ENCODE measurements around the gene PTGIS. TPM values are rescaled to one million over a fixed set of nuclear protein-coding genes. Genes with fewer than 3 reads are reported as not detected.

Gene PTGIS
- total RNA-seq, 1 experiment from 2014 or later = 0.57 TPM

GRCh38 chr20:49595811-49596561 lies 28.0 kb upstream of the PTGIS start:
- peak; percentile 89 for DNase-seq (ENCODE audit: low read depth)

- no peak for DNase-seq (ENCODE audit: low read depth)
Observed at GRCh38 chr20:49595346-49595745, 27.4 kb upstream of the PTGIS start.

GRCh38 chr20:49594931-49595315 lies 27.0 kb upstream of the PTGIS start:
- DNase-seq (ENCODE audit: low read depth) = no peak

- DNase-seq (ENCODE audit: low read depth) = peak; percentile 51
Observed at GRCh38 chr20:49594143-49594930, 26.4 kb upstream of the PTGIS start.

GRCh38 chr20:49593466-49594142 lies 25.7 kb upstream of the PTGIS start:
- no peak for DNase-seq (ENCODE audit: low read depth)

GRCh38 chr20:49592120-49592519 lies 24.2 kb upstream of the PTGIS start:
- no peak for DNase-seq (ENCODE audit: low read depth)

- DNase-seq (ENCODE audit: low read depth) = no peak
Observed at GRCh38 chr20:49591217-49591865, 23.4 kb upstream of the PTGIS start.

GRCh38 chr20:49590163-49591017 lies 22.5 kb upstream of the PTGIS start:
- DNase-seq (ENCODE audit: low read depth) = no peak

- DNase-seq (ENCODE audit: low read depth) = no peak
Observed at GRCh38 chr20:49589747-49590146, 21.8 kb upstream of the PTGIS start.

- DNase-seq (ENCODE audit: low read depth) = no peak
Observed at GRCh38 chr20:49587111-49587570, 19.2 kb upstream of the PTGIS start.

GRCh38 chr20:49585585-49586245 lies 17.8 kb upstream of the PTGIS start:
- DNase-seq (ENCODE audit: low read depth) = no peak

GRCh38 chr20:49584418-49585382 lies 16.8 kb upstream of the PTGIS start:
- DNase-seq (ENCODE audit: low read depth) = no peak

- DNase-seq (ENCODE audit: low read depth) = peak; percentile 73
Observed at GRCh38 chr20:49583669-49584417, 15.9 kb upstream of the PTGIS start.

- no peak for DNase-seq (ENCODE audit: low read depth)
Observed at GRCh38 chr20:49583343-49583668, 15.4 kb upstream of the PTGIS start.

- no peak for DNase-seq (ENCODE audit: low read depth)
Observed at GRCh38 chr20:49582413-49583334, 14.7 kb upstream of the PTGIS start.

GRCh38 chr20:49581482-49581881 lies 13.5 kb upstream of the PTGIS start:
- no peak for DNase-seq (ENCODE audit: low read depth)

GRCh38 chr20:49580813-49581174 lies 12.9 kb upstream of the PTGIS start:
- no peak for DNase-seq (ENCODE audit: low read depth)
